Measurements from ENCODE around the gene RBM8A. TPM values are rescaled to one million over a fixed set of nuclear protein-coding genes. Genes with fewer than 3 reads are reported as not detected.
A peak's percentile ranks its signal among the peaks of the same experiment; 100 is the strongest.

Gene RBM8A
- total and polyA plus RNA-seq, 9 of the 15 experiments (the other 6 are each of a cell fraction or from before 2014, with no cell fraction given): 215 to 1,035 (median 291) TPM

DNA sequence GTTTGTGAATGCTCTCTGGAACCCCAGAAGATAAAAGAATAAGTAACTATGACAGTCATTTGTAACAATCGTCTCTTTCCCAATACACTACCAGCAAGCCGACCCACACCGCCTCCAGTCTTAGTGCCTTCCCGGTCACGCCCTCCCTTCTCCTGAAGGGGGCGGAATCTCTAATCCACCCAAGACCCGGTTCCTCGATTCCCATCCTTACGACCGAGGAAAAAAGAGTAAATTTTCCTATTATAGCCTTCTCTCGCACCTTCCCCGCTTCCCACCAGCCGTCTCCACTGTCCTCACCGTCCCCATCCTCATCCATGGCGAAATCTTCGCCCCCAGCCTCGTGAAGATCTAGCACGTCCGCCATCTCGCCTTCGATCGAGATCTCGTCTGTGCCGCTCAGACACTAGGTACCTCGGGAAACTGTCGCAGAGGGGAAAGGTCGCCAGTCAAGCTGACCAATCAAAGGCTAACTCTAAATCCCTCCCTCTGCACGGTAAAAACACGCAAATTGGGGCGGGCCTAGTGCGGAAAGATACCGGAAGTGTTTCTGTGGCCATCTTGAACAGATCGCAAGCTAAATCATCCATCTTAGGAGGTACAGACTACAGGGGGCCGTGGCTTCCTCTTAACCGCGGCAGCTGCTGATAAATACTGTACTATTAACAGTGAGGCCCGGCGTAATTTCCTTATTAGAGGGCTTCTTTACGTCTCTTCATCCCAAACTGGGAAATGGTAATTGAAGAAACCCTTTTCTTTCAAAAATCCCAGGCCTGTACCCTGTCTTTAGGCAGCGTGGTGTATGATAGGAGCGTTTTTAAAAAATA is at the start of gene RBM8A (continued):
- TF ChIP-seq SAFB (IDR thresholded peaks at IDR 0.05; ENCODE audit: borderline replicate concordance, low read depth, low read length): no peak
- TF ChIP-seq TAF7 (tag; IDR thresholded peaks at IDR 0.05): peak; percentile 92
- 0 out of 2 replicates have a peak, but pooled peaks have one; percentile 8 for TF ChIP-seq ZKSCAN8 (CRISPR knock-in tag; IDR thresholded peaks at IDR 0.05)
- no peak; the same call in 1 of the 2 replicates for TF ChIP-seq TAL1 (IDR thresholded peaks at IDR 0.05)
- TF ChIP-seq MXI1 (IDR thresholded peaks at IDR 0.05; ENCODE audit: low read depth, low read length): no peak
- no peak for TF ChIP-seq RBM22 (IDR thresholded peaks at IDR 0.05; ENCODE audit: low read depth, low read length, poor library complexity, severe bottlenecking)
- no peak for TF ChIP-seq ZNF696 (CRISPR knock-in tag; conservative IDR thresholded peaks at IDR 0.05)
- TF ChIP-seq OTX1 (CRISPR knock-in tag; IDR thresholded peaks at IDR 0.05): peak; percentile 75; the same call in 1 of the 2 replicates
- no peak for TF ChIP-seq SMC3 (conservative IDR thresholded peaks at IDR 0.05; ENCODE audit: insufficient read depth, low read depth, low read length)
- no peak for TF ChIP-seq EWSR1 (IDR thresholded peaks at IDR 0.05; ENCODE audit: borderline replicate concordance, low read depth, partially characterized antibody)
- TF ChIP-seq FOXM1 (IDR thresholded peaks at IDR 0.05; ENCODE audit: low read depth): peak; percentile 48; the same call in 1 of the 2 replicates
- no peak for TF ChIP-seq FOXM1 (CRISPR knock-in tag; IDR thresholded peaks at IDR 0.05; ENCODE audit: low read depth)
- TF ChIP-seq SMAD1 (IDR thresholded peaks at IDR 0.05; ENCODE audit: low read depth, low read length, partially characterized antibody): peak; percentile 80
- peak; percentile 90; the same call in 1 of the 2 replicates for TF ChIP-seq POLR2AphosphoS2 (IDR thresholded peaks at IDR 0.05; ENCODE audit: low read length)
- peak; percentile 97 for TF ChIP-seq KDM5B (IDR thresholded peaks at IDR 0.05; ENCODE audit: insufficient replicate concordance, low read depth, low read length)
- TF ChIP-seq PHF20 (IDR thresholded peaks at IDR 0.05; ENCODE audit: partially characterized antibody): peak; percentile 97
- TF ChIP-seq, protein P1, sequence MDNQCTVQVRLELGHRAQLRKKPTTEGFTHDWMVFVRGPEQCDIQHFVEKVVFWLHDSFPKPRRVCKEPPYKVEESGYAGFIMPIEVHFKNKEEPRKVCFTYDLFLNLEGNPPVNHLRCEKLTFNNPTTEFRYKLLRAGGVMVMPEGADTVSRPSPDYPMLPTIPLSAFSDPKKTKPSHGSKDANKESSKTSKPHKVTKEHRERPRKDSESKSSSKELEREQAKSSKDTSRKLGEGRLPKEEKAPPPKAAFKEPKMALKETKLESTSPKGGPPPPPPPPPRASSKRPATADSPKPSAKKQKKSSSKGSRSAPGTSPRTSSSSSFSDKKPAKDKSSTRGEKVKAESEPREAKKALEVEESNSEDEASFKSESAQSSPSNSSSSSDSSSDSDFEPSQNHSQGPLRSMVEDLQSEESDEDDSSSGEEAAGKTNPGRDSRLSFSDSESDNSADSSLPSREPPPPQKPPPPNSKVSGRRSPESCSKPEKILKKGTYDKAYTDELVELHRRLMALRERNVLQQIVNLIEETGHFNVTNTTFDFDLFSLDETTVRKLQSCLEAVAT (IDR thresholded peaks at IDR 0.05): peak; percentile 88 to 89
- TF ChIP-seq ZNF780A (CRISPR knock-in tag; IDR thresholded peaks at IDR 0.05): no peak
- peak; percentile 97 for TF ChIP-seq POLR2H (tag; IDR thresholded peaks at IDR 0.05; ENCODE audit: low read depth)
- TF ChIP-seq RBM25 (IDR thresholded peaks at IDR 0.05; ENCODE audit: low read depth, low read length, severe bottlenecking): peak; percentile 23
- TF ChIP-seq HDGF (IDR thresholded peaks at IDR 0.05): no peak
- TF ChIP-seq, protein P2, sequence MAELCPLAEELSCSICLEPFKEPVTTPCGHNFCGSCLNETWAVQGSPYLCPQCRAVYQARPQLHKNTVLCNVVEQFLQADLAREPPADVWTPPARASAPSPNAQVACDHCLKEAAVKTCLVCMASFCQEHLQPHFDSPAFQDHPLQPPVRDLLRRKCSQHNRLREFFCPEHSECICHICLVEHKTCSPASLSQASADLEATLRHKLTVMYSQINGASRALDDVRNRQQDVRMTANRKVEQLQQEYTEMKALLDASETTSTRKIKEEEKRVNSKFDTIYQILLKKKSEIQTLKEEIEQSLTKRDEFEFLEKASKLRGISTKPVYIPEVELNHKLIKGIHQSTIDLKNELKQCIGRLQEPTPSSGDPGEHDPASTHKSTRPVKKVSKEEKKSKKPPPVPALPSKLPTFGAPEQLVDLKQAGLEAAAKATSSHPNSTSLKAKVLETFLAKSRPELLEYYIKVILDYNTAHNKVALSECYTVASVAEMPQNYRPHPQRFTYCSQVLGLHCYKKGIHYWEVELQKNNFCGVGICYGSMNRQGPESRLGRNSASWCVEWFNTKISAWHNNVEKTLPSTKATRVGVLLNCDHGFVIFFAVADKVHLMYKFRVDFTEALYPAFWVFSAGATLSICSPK (IDR thresholded peaks at IDR 0.05; ENCODE audit: borderline replicate concordance): peak; percentile 66; the same call in 1 of the 2 replicates
- peak; percentile 43 to 51; a peak in 3 of 4 replicates for TF ChIP-seq NRF1 (conservative IDR thresholded peaks at IDR 0.05 in 1 of 2, IDR thresholded peaks at IDR 0.05 in 1 of 2)
- peak; percentile 80 for TF ChIP-seq CHD2 (IDR thresholded peaks at IDR 0.05; ENCODE audit: low read depth, low read length)

All from K562 (cell line).